HG03196 (cell line): ENCODE data around the gene CST4.
A peak's percentile ranks its signal among the peaks of the same experiment; 100 is the strongest.
"Not testable (repeated sequence)": the region's sequence is repeated elsewhere in the genome, so short reads cannot be mapped to it uniquely, and the experiment has no call there.

Experiments
- ATAC-seq: cut with Tn5 transposase; IDR thresholded peaks from one replicate; pipeline ENCODE4 v1.9.1; 2021; ENCODE audit not compliant: unreplicated experiment

Gene CST4

DNA sequence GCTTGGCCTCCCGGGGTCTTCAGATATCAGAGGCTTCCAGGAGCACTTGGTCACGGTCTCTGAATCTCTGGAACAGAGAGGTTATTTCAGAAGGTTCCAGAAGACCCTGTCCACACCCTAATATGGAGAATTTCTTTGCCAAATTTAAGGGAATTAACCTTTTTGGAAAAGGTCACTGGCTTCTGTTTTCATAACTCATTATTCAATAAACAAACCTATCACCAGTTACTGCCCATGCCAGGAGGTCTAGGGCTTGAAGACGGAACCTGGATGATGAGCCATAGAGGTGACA is 507 bp upstream of the CST4 start:
- ATAC-seq, result no peak

GRCh38 chr20:23687986-23688385 is 852 bp downstream of the CST4 start:
- ATAC-seq, result no peak

DNA sequence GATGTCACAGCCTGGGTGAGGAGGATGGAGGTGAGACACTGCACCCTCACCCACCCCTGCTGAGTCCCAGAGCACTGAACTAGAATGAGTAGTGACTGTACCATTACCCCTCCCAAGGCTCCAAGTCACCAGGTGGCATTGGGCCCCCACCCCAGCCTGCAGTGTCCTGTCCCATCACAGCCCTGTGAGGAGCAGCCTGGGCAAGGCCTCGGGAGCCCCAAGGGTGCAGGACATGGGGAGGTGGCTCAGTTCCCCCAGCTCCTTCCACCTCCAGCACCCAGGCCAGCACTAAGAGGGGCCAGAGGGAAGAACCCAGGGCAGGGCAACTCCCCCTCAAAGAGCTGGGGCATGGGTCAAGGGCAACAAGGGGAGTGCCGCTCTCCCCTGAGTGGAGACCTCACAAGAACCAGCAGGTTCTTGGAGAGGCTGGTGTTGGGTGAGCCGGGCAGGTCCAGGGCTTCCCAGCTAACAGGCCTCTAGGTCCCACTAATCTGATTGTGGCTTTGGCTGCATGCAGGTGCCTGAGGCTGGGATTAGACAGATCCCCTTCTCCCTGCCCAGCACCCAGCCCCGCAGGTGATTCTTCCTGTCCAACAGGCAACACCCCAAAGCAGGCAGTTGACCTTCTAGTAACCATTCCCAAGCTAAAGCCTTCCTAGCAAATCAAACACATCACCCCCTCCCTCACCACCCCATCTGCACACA is 2.6 kb downstream of the CST4 start:
- no peak for ATAC-seq

DNA sequence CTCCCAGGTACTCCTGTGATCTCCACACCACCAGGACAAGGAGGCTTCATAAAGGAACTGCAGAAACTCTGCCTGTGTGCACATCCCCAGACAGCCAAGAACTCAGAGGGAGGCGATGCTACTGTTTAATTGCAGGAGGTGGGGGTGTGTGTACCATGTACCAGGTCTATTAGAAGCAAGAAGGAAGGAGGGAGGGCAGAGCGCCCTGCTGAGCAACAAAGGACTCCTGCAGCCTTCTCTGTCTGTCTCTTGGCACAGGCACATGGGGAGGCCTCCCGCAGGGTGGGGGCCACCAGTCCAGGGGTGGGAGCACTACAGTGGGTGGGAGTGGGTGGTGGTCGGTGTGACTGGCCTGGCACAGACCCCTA is 3.3 kb downstream of the CST4 start:
- not testable (repeated sequence) for ATAC-seq

DNA sequence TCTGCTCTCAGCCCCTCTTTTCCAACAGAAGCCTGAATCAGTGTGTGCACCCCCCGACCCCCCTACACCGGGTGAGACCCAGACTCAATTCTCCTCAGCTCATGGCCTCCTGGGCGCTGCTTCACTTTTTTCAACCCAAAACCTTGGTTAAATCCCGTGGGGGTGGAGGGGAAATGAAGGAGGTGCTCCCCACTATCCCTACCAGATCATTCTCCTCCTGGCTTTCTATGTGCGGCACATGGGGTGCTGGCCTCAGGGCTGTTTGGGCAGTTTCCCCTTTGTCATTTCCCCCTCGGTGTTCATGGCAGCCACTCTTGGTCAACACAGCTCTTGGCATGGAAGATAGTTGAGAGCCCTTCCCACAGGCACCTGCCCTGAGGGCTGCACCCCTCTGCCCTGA is 4.6 kb downstream of the CST4 start:
- ATAC-seq, result no peak

GRCh38 chr20:23683807-23684206 is 5.0 kb downstream of the CST4 start:
- ATAC-seq, result no peak

GRCh38 chr20:23683281-23683680 is 5.6 kb downstream of the CST4 start:
- ATAC-seq, result no peak

GRCh38 chr20:23680146-23680545 is 8.7 kb downstream of the CST4 start:
- ATAC-seq, result no peak

DNA sequence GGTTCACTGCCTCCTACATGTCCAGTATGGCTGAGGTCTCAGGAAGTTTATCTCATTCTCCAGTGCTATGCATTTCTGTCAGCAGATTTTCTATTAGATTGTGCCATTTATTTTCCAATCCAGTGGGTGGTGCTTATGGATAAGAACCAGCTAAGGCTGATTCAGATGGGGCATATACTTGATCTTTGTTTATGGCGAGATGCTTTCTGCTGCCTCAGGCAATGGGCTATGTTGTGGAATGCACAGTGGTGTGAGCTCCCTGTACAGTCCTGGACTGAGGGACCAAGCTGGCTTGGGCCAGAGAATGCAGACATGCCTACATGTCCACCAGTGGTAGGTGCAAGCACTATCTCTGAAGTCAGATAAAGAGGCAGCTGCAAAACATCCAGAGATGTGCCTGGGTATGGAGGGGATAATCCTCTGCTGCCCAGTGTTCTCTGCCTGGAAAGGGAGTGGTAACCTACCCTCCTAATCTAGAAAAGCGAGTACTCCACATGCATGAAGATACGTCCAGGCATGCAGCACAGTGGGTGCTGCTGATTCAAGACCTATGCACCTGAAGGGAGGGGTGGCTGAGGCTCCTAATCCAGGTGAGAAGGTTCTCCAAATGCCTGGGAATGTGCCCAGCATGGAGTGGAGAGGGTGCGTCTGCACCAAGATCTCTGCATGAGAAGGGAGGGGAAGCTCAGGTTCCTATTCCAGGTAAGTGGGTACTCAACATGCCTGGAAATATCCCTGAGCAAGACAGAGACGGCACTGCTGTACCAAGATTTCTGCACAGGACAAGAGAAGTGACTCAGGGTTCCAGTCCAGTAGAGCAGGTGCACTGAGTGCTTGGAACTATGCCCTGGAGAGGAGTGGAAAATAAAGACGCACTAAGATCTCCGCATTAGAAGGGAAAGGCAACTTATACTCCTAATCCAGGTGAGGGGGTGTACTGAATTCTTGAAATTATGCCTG is 9.4 kb downstream of the CST4 start:
- ATAC-seq, result no peak

DNA sequence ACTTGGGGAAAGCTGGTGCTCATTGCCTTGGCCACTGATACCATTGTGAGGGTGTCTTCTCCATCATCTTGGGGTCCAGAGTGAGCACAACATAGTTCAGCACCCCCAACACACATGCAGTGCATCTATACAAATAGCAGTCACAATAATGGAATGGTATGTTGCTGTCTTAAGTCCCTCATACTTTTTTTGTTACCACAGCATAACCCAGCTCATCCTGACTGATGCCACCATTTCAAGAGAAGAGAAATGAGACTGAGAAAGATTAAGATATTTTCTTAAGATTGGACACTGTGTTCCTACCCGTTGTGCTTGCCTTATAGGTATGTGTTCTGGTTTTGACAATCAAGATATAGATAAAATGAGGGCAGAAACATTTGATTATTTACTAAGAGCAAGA is 15.6 kb downstream of the CST4 start:
- no peak for ATAC-seq

GRCh38 chr20:23672158-23672557 is 16.7 kb downstream of the CST4 start:
- ATAC-seq, result no peak

GRCh38 chr20:23671479-23671878 is 17.4 kb downstream of the CST4 start:
- ATAC-seq, result no peak

- ATAC-seq, result no peak
Measured at GRCh38 chr20:23670361-23670760, 18.5 kb downstream of the CST4 start.

- no peak for ATAC-seq
Measured at GRCh38 chr20:23669866-23670265, 19.0 kb downstream of the CST4 start.

DNA sequence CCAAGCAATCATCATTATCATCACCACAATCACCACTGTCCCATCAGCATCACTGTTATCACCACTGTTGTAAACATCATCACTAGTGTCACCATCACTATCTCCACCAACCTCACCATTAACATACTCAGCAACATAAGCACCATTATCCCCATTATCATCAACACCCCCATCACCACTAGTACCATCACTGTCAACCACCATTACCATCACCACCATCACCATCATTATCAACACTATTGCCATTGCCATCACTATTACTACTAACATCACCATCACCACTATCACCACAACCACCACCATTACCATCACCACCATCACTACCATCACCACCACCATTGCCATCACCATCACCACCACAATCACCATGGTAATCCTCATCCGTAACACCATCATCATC is 19.5 kb downstream of the CST4 start:
- no peak for ATAC-seq

DNA sequence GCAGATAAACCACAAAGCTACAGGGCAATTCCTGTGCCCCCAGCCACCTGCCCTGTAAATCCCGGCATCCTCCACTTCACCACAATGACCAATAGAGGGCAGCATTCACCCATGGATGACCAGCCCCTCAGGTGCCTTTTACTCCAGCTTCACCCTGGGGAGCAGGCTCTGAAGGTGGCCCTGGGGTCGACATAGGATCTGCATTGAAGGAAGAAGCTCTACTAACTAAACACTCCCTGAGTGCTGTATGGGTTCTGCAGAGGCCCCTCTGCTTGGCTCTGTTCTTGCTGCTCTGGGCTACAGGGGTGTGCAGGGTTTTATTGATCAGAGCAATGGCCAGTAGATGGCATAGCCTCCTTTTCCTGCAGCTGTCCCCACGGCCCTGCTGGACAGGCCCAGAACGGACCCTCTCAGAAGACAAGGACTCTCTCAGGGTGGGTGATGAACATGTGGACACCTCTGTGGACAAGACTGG is 20.3 kb downstream of the CST4 start:
- peak; percentile 67 for ATAC-seq

DNA sequence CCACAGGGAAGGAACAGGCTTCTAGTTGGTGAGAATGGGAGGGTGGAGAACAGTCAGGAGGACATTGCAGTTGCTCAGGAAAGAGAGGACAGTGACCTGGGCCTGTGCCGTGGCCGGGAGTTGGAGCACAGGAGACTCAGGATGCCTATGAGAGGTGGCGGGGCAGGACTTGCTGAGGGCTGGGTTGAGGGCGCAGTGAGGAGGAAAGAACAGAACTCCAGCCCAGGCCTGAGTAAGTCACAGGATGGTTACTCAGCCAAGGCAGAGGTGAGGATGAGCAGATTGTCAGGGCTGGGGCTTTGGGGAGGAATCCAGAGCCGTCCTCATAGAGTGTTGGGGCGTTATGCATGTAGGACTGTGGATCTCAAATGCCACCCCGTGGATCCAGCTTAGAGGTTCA is 21.2 kb downstream of the CST4 start:
- ATAC-seq, result no peak

DNA sequence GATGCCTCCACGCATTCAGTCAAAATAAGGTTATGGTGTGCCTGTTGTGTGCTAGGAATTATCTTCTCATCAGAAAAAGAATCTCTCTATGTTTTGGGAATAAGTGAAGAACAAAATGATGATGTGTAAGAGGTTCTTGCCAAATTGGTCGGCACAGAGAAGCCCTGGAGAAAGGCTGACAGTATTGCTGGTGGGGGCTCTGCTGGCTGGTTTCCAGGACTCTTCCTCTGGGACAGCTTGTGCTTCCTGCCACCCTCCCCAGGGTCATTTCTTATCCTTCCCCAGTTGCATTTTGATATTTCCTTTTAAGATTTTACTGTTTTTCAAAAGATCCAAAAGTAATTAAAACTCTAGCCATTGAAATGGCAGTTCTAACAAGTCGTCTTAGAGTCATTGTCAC is 22.1 kb downstream of the CST4 start:
- ATAC-seq, result no peak

GRCh38 chr20:23666189-23666588 is 22.6 kb downstream of the CST4 start:
- no peak for ATAC-seq

GRCh38 chr20:23664954-23665353 is 23.9 kb downstream of the CST4 start:
- no peak for ATAC-seq

- ATAC-seq, result not testable (repeated sequence)
Measured at GRCh38 chr20:23664046-23664445, 24.8 kb downstream of the CST4 start.

DNA sequence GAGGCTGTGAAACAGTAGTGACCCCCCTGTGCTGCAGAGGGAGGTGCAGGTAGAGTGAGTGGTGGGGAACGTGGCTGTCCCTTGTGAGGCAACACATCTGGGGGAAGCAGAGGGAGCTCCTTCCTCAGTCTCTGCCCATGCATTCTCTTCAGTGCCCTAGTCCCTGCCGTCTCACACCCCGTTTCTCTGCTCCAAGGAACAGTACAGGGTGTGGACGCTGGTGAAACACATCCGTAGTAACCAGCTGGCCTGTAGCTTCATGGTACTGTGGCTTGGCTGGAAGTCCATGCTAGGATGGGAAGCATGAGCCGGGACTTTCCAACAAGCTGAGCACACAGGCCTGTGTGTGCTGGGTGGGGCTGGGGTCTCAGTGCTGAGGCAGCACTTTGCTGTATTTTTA is 25.7 kb downstream of the CST4 start:
- no peak for ATAC-seq
